Stimulated activated CD8-positive, alpha-beta memory T cell treated with anti-CD3 and anti-CD28 coated beads, Interleukin-12 subunit alpha, Interleukin-12 subunit beta, amount 100 ng/mL, for 4 hours (primary cell): ENCODE measurements around the gene MKRN1.
A peak's percentile ranks its signal among the peaks of the same experiment; 100 is the strongest.
"Not testable (repeated sequence)": the region's sequence is repeated elsewhere in the genome, so short reads cannot be mapped to it uniquely, and the experiment has no call there.

ENCODE experiments used
- DNase-seq: peaks from one replicate; pipeline ENCODE4 v3.0.0-alpha.2; 2020; ENCODE audit warnings: low read depth

Gene MKRN1

GRCh38 chr7:140435252-140435895, 43.9 kb downstream of the MKRN1 start:
- no peak for DNase-seq

- DNase-seq, result no peak
These were observed 45.9 kb downstream of the MKRN1 start for GRCh38 chr7:140433396-140433795.

GRCh38 chr7:140426130-140426529, 53.2 kb downstream of the MKRN1 start:
- no peak for DNase-seq

GRCh38 chr7:140425718-140426117, 53.6 kb downstream of the MKRN1 start:
- no peak for DNase-seq

- no peak for DNase-seq
These were observed 55.8 kb downstream of the MKRN1 start for GRCh38 chr7:140423501-140423900.

GRCh38 chr7:140421521-140421920, 57.8 kb downstream of the MKRN1 start:
- no peak for DNase-seq

- no peak for DNase-seq
These were observed 60.7 kb downstream of the MKRN1 start for GRCh38 chr7:140418653-140419052.

- DNase-seq, result not testable (repeated sequence)
These were observed 61.2 kb downstream of the MKRN1 start for GRCh38 chr7:140418156-140418472.

GRCh38 chr7:140417456-140418155, 61.7 kb downstream of the MKRN1 start:
- DNase-seq, result no peak

- no peak for DNase-seq
These were observed 62.7 kb downstream of the MKRN1 start for GRCh38 chr7:140416560-140416959.

- DNase-seq, result not testable (repeated sequence)
These were observed 63.5 kb downstream of the MKRN1 start for GRCh38 chr7:140415816-140416215.

- no peak for DNase-seq
These were observed 63.9 kb downstream of the MKRN1 start for GRCh38 chr7:140415361-140415760.

- DNase-seq, result no peak
These were observed 74.7 kb downstream of the MKRN1 start for GRCh38 chr7:140404565-140405065.

GRCh38 chr7:140403878-140404564, 75.3 kb downstream of the MKRN1 start, which contains the start of gene RAB19:
TSS of gene RAB19 (plus strand) at chr7:140404058. CDS start at chr7:140407647, 3,589 bp downstream.
- DNase-seq, result peak; percentile 27
